ENCODE data around the gene CDC42SE2.
"Not testable (repeated sequence)": the region's sequence is repeated elsewhere in the genome, so short reads cannot be mapped to it uniquely, and the experiment has no call there.

CDC42SE2 gene

DNA sequence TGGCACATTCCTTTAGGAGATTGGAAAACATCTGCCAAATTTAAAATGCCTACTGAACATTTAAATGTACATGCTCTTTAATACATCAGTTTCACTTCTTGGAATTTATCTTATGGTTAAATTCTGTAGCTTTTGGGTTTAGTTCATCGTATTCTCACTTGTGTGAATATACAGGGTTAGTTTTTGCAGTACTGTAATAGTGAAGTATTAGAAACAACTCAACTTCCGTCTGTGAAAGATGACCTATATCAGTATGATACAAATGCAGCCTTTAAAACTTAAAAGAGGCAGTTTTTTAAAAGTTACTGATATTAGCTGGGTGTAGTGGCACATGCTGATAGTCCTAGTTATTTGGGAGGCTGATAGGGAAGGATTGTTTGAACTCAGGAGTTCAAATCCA is 57.2 kb downstream of the CDC42SE2 start:
- DNase-seq (ENCODE audit: low read depth) = no peak

GRCh38 chr5:131322926-131323325 is 59.1 kb downstream of the CDC42SE2 start:
- DNase-seq (ENCODE audit: low read depth) = no peak

- DNase-seq (ENCODE audit: low read depth) = no peak
Observed at GRCh38 chr5:131323378-131323777, 59.5 kb downstream of the CDC42SE2 start.

DNA sequence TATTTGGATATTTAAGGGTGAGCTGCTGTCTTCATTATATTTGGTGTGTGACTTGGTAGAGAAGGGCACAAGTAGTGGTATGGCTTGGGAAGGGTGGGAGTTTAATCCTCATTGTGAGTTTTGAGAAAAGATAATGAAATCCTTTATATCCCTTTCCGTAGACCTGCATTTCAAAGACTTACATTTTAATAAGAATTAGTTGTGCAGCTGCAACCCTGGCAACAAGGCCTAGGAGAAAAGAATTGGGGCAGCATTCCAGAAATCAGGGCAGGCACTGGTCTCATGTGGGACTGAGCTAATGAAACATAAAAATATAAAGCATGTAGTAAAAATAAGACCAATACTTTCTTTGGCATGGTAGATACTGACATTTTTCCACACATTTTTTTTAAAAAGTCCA is 60.5 kb downstream of the CDC42SE2 start:
- no peak for DNase-seq (ENCODE audit: low read depth)

DNA sequence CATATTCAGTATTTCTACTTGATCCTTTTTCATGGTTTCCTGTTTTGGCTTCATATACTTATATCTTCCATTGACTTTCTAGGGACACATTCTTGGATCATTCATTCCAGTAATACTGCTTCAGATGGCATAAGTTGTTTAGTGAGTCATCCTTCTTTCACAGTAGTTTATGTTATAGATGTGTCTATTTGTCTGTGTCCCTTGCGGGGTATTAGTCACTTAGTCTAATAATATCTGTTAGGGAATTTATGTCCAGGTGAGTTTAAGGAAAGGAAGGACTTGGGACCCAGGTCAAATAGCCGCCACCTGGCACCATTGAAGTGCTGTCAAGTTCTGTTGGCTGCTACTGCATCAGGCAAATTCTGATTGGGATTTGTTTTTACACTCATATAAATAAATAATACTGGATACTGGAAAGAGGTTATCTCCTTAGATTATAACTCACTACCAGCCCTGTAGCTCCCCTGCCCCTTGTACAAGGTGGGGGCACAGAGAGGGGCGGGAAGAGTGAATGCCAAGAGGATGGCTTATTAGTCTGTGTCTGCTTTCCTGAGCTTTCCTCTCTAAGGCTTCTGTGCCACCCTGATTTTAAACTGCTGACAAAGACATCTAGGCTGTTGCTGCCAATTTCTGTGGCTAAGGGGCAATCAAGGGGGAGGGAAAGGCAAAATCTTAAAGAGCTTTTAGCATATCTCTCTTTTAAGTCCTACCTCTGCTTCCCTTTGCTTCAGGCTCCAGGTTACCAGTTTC is 64.9 kb downstream of the CDC42SE2 start:
- DNase-seq (ENCODE audit: low read depth) = no peak

GRCh38 chr5:131329286-131329560 is 65.4 kb downstream of the CDC42SE2 start:
- DNase-seq (ENCODE audit: low read depth) = no peak

GRCh38 chr5:131330031-131330430 is 66.2 kb downstream of the CDC42SE2 start:
- DNase-seq (ENCODE audit: low read depth) = no peak

DNA sequence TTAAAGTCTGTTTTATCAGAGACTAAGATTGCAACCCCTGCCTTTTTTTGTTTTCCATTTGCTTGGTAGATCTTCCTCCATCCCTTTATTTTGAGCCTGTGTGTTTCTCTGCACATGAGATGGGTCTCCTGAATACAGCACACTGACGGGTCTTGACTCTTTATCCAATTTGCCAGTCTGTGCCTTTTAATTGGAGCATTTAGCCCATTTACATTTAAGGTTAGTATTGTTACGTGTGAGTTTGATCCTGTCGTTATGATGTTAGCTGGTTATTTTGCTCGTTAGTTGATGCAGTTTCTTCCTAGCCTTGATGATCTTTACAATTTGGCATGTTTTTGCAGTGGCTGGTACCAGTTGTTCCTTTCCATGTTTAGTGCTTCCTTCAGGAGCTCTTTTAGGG is 71.9 kb downstream of the CDC42SE2 start:
- DNase-seq (ENCODE audit: low read depth) = not testable (repeated sequence)

GRCh38 chr5:131336801-131337200 is 72.9 kb downstream of the CDC42SE2 start:
- DNase-seq (ENCODE audit: low read depth) = not testable (repeated sequence)

DNA sequence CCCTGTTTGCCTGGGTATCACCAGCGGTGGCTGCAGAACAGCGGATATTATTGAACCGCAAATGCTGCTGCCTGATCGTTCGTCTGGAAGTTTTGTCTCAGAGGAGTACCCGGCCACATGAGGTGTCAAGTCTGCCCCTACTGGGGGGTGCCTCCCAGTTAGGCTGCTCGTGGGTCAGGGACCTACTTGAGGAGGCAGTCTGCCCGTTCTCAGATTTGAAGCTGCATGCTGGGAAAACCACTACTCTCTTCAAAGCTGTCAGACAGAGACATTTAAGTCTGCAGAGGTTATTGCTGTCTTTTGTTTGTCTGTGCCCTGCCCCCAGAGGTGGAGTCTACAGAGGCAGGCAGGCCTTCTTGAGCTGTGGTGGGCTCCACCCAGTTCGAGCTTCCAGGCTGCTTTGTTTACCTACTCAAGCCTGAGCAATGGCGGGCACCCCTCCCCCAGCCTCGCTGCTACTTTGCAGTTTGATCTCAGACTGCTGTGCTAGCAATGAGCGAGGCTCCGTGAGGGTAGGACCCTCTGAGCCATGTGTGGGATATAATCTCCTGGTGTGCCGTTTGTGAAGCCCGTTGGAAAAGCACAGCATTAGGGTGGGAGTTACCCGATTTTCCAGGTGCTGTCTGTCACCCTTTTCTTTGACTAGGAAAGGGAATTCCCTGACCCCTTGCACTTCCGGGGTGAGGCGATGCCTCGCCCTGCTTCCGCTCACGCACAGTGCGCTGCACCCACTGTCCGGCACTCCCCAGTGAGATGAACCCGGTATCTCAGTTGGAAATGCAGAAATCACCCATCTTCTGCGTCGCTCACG is 73.6 kb downstream of the CDC42SE2 start:
- DNase-seq (ENCODE audit: low read depth) = not testable (repeated sequence)

- DNase-seq (ENCODE audit: low read depth) = no peak
Observed at GRCh38 chr5:131338051-131338453, 74.2 kb downstream of the CDC42SE2 start.

DNA sequence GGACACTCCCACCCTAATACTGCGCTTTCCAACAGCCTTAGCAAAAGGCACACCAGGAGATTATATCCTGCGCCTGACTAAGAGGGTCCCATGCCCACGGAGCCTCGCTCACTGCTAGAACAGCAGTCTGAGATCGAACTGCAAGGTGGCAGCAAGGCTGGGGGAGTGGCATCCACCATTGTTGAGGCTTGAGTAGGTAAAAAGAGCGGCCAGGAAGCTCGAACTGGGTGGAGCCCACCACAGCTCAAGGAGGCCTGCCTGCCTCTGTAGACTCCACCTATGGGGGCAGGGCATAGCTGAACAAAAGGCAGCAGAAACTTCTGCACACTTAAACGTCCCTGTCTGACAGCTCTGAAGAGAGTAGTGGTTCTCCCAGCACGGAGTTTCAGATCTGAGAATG is 80.4 kb downstream of the CDC42SE2 start:
- DNase-seq (ENCODE audit: low read depth) = not testable (repeated sequence)

DNA sequence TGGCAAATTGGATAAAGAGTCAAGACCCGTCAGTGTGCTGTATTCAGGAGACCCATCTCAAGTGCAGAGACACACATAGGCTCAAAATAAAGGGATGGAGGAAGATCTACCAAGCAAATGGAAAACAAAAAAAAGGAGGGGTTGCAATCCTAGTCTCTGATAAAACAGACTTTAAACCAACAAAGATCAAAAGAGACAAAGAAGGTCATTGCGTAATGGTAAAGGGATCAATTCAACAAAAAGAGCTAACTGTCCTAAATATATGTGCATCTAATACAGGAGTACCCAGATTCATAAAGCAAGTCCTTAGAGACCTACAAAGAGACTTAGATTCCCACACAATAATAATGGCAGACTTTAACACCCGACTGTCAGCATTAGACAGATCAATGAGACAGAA is 82.4 kb downstream of the CDC42SE2 start:
- not testable (repeated sequence) for DNase-seq (ENCODE audit: low read depth)

DNA sequence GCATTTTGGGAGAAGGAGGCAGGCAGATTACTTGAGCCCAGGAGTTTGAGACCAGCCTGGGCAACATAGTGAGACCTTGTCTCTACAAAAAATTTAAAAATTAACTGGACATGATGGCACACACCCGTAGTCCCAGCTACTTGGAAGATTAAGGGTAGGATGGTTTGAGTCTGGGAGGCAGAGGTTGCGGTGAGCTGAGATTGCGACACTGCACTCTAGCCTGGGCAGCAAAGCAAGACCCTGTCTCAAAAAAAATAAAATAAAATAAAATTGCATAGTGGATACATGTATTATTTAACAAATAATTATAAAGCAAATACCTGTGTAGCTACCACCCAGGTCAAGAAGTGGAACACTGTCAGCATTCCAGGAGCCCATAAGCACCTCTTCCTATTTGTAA is 90.1 kb downstream of the CDC42SE2 start:
- no peak for DNase-seq (ENCODE audit: low read depth)

GRCh38 chr5:131355971-131356528 is 92.2 kb downstream of the CDC42SE2 start:
- DNase-seq (ENCODE audit: low read depth) = no peak

DNA sequence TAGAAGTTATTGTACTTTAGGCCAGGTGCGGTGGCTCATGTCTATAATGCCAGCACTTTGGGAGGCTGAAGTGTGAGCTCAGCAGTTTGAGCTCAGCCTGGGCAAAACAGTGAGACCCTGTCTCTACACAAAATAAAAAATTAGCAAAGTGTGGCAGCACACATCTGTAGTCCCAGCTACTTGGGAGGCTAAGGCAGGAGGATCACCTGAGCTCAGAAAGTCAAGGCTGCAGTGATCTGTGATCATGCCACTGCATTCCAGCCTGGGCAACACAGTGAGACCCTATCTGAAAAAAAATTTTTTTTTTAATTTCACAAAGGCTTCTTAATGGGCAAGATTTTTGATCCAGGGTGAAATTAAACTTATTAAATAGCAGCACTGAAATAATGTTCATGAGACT is 92.8 kb downstream of the CDC42SE2 start:
- no peak for DNase-seq (ENCODE audit: low read depth)

- no peak for DNase-seq (ENCODE audit: low read depth)
Observed at GRCh38 chr5:131357739-131358561, 94.1 kb downstream of the CDC42SE2 start.

DNA sequence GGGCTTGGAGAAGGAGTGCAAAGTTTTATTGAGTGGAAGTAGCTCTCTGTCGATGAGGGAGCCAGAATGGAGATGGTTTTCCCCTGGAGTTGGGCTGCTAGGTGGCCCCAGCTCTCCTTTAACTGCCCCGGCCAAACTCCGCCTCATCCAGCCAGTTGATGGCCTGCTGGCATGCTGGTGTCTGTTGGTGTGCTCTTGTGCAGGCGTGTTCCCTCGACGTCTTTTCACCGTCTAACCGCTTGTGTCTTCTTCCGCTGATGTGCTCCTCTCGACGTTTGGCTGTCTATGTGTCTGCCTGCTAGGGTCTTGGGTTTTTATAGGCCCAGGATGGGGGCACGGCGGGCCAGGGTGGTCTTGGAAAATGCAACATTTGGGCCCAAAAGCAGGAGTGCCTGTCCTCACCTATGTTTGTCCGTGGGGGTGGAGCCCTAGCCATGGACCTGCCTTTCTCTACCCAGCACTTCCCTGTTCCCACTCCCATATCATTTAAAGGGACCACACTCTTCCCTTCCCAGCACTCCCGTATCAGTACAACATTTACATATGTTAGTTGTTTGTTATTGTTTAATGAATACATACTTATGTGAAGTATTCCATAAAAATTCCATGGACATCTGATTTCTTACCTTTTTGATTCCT is 97.9 kb downstream of the CDC42SE2 start:
- no peak for DNase-seq (ENCODE audit: low read depth)

DNA sequence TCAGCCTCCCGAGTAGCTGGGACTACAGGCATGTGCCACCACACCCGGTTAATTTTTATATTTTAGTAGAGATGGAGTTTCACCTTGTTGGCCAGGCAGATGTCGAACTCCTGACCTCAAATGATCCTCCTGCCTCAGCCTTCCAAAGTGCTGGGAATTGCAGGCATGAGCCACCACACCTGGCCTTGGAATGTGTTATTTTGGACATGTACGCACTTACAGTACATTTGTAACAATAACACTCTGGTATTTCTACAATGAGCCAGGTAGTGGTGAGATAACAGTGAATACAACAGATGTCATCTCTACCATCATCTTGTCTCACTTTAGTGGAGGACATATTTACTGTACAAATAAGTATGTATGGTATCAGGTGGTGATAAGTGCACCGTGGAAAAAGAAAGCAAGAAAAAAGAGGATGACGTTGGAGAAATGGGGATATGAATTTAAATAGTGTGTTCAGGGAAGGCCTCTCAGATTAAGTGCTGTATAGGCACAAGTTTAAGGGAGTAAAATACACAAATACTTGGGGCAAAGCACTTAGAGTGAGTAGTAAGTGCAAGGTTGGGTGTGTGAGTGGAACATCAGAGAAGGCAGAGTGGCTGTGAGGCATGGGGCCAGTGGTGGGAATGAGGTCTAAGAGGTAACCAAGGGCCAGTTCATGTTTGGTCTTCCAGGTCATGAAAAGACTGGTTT is 100.1 kb downstream of the CDC42SE2 start:
- no peak for DNase-seq (ENCODE audit: low read depth)

DNA sequence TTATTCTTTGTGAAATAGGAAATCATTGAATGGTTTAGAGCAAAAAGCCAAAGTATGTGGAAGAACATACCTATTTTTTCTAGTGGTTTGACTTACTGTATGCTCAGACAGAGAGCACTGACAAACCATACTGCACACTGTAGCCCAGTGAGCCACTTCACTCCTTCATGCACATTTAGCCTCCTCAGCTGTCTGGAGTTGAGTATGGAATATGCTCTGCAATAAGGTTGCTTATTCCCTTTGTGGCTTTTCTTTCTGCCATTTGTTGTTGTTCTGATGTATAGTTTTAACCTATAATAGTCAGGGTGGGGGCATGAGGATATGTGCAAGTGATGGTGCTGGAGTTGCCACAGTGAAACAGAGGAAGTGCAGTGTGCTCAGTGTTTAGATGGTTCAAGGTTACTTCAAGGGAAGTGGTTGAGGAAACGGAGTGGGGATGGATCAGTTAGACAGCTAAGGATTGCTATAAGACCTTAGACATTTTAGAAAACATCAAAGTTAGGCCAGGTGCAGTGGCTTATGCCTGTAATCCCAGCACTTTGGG is 100.7 kb downstream of the CDC42SE2 start:
- no peak for DNase-seq (ENCODE audit: low read depth)

DNA sequence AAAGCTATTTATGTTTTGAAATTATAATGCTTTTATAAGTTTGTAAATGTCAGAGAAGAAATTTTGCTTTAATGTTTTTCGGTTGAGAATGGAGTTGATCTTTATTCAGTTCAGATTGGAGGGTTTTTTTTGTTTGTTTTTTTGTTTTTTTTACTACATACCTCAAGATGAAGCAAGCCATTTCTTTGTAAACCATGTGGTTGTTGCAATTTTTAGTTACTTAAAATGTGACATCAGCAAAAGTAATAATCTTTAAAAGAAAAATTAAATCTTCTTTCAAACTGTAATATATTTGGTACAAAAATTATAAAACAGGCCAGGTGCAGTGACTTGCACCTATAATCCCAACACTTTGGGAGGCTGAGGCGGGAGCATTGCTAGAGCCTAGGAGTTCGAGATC is 102.6 kb downstream of the CDC42SE2 start:
- no peak for DNase-seq (ENCODE audit: low read depth)

All from fibroblast of the conjunctiva (primary cell).